Hematopoietic multipotent progenitor cell (in vitro differentiated cells): ENCODE measurements around the gene RALGPS2. TPM values are rescaled to one million over a fixed set of nuclear protein-coding genes. Genes with fewer than 3 reads are reported as not detected.

Experiments
- DNase-seq, 3 donors: peaks; one replicate each; pipeline ENCODE4 v3.0.0-alpha.2; 2011 to 2015; ENCODE audit warnings: low read depth in 2 of 3, low spot score in 2 of 3
- total RNA-seq: library from RNA; depleted of rRNA; stranded (reverse); fragments of >200 nt; gene quantifications from one replicate; pipeline ENCODE4 v1.2.3, GENCODE V29; 2012

The RALGPS2 gene
- total RNA-seq, 1 donor = 15.9 TPM

DNA sequence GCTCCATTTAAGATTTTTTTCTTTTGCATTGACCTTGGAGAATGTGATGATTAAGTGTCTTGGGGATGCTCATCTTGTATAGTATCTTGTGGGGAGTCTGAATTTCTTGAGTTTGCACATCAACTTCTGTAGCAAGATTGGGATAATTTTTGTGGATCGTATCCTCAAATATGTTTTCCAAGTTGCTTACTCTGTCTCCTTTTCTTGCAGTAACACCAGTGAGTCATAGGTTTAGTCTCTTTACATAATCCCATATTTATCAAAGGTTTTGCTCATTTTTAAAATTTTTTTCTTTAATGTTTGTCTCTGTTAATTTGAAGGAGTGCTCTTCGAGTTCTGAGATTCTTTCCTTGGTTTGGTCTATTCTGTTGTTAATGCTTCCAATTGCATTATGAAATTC is 187.6 kb downstream of the RALGPS2 start:
- no peak for DNase-seq

DNA sequence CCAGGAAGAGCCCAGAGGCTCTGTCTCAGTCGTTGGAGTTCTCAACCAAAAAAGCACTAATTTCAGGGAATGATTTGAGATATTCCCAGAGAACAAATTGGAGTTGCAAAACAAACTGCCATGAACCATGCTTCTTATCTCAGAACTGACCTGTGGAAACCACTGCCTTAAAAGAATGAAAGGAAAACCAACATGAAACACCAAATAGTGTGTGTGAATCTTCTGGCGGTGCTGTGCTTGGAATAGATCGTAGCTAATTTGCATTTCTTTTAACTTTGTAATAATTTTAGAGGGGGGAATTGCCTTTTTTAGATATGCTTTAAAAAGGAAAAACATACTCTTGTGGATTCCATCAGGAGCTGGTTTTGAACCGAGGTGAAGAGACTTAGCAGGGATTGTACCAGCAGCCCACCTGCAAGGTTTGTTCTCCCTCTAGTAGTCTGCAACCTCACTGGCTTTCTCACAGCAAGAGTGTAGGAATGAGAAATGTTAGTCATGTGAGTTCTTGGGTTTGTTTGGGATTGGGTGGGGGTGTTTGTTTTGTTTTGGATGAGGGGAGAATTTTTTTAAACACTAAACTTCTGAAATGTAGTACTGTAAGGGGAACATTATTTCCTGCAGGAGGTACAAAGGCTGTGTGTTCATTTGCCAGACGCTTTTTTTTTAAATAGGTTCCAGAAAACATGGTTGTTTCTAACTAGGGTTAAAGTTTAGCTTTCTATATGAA is 191.6 kb downstream of the RALGPS2 start:
- DNase-seq = no peak

DNA sequence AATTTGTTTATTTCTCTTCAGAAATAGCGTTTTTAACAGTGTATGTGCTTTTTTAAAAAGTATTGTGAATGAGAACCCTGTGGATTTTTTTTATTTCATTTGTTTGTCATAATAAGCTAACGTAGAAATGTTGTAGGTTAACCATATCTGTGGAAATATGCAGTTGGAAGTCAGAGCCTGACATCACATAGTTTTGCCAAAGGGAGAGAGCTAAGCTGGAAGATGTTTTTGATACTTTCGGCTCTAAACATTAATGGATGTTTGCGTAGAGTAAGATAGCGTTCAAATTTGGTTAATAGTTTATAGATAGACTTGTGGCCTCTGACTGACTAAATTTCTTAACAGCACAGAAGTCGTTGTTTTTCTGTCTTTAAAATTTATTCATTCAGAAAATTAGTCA is 193.3 kb downstream of the RALGPS2 start:
- no peak for DNase-seq

DNA sequence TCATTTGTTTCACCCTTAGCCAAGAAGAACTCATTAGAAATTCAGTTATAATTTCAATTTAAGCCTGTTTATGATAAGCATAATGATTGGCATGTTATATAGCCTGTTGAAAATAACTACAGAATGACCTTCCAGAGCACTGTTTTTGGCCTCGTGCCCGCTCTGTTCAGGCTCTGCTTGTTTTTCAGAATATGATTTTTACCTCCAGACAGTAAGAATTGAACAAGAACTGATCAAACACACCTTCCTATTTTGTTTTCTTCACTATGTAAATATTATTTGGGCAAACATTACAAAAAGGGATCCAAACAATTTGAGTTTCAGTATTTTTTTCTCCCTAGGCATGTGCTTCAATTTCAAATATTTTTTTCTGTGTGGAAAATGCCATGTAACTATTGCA is 193.9 kb downstream of the RALGPS2 start:
- no peak for DNase-seq

DNA sequence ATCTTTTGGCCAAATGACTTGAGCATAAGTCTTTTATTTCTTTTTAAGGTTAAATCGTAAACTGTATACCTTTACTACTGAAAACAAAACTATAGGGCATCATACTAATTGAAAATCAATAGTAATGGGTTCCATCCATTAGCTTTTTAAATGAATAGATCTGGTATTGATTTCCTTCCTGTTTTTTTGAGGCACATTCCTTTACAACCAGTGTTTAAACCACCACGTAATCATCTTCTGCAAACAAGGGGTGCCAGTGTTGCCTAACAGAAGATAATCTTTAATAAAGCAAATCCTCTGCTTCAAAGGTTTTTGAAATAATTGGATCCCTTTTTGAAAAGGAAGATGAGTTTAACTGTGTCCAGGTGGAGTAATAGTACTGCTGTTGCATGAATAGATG is 194.5 kb downstream of the RALGPS2 start:
- no peak for DNase-seq

DNA sequence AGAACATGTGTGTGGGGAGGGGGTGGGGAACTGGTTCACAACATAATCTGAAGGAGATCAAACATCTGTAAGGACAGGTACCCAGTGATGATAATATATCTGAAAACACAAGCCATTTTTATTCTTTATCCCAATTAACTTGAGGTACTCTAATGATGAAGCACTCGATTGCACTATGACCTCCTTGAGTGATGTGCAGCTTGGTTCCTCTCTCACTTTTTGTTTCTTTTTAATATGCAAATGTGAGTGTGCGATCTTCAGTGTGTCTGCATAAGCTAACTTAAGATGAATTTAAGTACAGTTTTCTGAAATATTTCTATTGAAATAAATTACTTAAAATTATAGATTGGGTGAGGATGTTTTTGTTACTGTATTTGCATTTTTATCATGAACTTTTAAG is 196.5 kb downstream of the RALGPS2 start:
- DNase-seq = no peak

DNA sequence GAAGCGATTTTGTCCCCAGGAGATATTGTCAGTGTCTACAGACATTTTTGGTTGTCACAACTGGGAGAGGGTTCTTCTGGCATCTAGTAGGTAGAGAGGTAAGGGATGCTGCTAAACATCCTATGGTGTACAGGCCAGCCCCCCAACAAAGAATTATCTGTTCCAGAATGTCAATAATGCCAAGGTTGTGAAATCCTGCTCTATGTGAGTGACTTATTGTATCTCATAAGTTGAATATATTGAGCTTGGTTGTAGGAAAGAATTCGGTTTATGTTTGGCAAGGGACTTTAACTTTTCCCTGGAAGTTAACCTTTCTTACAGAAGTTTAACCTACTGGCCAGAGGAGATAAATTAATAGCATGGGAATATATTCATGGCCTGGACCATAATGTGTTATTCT is 198.5 kb downstream of the RALGPS2 start:
- DNase-seq = no peak

DNA sequence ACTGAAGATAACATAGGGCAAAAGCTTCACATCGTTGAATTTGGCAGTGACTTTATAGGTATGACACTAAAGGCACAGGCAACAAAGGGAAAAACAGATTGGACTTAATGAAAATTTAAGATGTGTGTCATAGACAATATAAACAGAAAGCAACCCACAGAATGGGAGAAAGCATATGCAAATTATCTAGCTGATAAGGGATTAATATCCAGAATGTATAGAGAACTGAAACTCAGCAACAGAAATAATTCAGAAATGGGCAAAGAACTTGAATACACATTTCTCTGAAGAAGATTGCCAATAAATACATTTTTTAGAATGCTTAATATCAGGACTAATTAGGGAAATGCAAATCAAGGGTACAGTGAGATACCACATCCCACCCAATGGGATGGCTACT is 201.0 kb downstream of the RALGPS2 start:
- no peak for DNase-seq

DNA sequence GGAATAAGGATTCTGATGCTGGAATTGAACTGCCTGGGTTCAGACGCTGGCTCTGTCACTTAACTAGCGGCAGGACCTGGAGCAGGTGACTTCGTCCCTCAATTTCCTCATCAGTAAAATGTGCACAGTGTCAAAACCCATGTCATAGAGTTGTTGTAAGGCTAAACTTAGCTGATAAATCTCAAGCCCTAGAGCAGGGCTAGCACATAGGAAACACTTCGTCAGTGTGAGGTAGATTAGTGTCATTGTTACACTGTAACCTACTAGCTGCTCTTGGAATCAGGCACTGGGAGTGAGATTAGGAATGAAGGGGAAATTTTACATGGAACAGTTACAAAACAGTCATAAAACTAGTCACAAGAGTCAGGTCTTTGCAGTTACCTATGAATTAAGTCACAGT is 202.0 kb downstream of the RALGPS2 start:
- DNase-seq = no peak

DNA sequence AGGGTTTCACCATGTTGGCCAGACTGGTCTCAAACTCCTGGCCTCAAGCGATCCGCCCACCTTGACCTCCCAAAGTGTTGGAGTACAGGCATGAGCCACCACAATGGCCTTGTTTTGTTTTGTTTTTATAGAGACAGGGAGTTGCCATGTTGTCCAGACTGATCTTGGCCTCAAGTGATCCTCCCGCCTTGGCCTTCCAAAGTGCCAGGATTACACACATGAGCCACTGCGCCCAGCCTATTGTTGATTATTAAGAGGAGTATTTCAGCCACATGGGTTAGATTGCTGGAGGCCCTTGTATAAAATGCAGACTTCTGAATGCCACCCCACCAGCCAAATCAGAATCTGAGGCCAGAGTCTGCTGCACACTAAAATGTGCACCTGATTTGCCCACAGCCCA is 203.0 kb downstream of the RALGPS2 start:
- no peak for DNase-seq

DNA sequence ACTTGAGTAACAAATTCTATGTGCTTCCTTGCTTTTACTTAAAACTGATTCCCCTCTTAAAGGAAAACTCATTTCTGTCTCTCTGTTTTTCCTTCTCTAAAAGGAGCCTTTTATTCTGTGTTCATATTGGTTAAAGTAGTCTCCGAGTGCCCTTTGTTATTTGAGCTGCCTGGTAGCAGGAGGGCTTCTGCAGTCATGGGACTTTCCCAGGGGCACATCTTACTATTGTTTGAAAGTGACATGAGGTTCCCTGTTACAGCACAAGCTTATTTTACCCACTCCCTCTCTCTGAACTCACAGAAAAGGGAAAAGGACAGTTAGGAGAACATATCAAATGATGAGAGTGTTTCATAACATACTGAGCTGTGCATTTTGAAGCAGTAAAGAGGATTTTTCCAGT is 203.9 kb downstream of the RALGPS2 start:
- no peak for DNase-seq

DNA sequence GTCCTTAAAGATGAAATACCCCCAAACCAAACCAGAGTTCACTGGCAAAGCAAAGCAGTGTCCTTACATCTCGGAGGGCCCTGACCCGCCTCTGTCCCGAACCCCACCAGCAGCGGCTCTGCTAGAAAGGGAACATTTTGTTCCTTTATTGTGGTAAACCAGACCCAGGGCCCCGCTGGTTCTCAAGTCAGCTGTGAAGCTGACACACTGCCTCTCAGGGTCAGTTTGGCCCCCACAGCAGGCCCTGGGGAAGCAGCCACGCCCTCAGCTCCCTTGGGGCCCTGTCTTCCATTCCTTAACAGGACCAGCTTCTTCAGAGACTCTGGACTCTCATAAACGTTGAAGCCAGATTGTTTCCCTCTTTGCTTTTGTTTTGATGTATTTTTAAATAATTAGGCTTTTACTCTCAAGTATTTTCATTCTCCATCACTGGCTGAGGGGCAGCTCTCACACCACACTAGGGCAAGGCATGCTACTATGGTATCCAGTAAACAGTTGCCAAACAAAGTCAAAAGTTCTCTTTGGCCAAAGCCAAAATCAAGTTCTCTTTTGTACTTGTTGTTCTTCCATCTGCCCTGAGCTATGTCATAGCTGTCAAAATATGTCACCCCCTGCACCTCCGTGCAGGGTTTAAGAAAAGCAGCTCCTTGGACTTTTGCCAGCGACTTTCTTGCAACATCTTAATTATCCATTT is 207.0 kb downstream of the RALGPS2 start:
- peak in 1 of 3 donors; percentile 16 for DNase-seq

DNA sequence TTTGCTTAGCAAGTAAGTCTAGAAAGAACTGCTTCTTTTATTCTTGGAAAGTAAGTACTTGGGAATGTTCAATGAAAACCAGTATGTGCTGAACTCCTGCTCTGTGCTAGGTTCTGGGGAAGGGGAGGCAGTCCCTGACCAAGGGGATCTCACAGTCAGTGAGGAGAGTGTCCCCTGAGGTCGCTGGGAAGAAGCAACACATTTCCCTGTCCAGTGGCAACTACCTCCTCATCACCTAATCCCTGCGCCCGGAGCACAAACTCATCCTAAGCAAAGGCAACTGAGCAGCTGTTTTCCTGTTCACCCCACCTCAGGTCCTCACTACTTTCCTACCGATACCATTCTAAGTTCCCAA is 207.5 kb downstream of the RALGPS2 start:
- no peak for DNase-seq

DNA sequence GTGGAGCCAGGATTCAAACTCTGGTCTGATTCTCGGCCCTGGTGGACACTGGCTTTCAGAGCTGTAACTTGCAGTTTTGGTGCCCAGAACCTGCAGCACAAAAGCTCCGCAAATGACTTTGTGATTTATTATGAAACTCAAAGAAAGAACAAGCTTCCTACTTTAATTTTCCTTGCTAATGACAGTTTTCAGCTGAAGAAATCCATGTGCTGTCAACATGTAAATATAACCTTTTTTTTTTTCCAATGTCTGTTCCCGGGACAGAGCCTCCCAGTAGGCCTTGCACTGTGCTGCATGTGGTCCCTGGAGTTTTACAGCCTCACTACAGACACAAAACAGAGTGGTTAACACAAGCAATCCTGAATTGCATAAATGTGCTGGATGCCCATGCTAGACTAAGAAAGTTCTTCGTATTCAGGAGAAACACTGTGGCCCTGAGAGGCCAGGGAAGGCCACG is 208.1 kb downstream of the RALGPS2 start:
- no peak for DNase-seq

DNA sequence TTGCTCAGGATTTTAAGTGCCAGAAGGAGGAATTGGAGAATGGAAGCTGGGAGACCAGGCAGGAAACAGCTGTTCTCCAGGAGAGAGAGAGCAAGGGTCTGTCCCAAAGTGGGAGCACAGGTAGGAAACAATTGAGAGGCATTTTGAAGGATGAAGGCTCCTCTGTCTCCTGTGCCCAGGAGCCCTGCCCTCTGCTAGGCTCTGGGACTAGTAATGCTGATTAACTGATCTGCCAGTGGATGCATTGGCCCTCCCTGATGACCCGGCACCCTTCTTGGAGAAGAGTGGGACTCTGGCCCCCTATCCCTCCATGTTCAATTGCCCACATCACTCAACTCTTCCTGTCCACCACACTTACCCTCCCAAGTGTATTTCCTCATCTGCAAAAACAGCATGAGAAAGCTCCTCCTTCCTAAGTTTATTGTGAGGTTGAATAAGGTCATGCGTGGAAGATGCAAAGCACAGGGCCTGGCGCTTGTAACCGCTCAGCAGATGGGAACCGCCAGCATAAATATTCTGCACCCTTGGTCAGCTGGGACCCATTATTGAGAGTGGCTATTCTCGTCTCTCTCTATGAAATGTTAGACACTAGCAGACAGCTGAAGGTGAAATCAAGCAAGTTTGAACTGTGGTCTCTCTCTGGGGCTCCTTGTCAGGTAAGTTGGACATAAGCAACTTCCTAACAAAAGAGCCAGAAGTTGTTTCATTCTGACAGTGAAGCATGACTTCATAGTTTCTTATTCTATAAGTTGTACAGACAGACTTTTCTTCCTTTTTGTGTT is 208.9 kb downstream of the RALGPS2 start:
- DNase-seq = no peak

DNA sequence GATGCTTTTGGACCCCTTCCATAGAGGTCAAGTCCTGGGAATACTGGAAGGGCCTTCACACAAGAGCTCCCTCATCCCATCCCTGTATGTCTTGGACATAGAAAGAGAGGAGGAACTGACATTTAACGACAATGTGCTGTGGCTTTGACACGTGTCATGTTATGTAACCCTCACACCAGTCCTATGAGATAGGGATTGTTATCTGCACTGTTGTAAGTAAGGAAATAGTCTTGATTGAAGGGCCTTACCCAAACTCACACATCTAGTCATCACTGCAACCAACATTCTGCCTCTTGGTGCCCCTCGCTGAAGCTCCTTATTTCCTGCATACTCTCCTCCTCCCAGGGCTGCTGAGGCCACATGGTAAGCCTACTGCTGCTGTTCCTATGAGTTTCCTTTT is 209.5 kb downstream of the RALGPS2 start:
- peak in 1 of 3 donors; percentile 4 for DNase-seq

DNA sequence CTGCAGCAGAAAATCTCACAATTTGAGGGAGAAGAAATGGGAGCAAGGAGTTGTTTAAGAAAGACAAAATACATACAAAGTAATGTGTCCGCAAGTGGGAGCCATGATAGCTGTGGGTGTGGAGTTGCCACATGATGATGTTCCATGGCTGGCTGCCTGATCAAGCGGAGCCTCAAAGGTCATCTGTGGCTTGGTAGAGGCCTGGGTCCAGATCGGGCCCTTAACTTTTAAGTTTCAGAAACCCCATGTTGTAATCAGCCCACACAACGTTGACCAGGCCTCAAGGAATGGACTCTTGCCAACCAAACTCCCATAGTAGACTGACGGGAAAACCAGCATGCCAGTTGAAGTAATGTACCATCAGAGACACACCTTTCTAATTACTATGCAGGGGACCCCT is 210.6 kb downstream of the RALGPS2 start:
- DNase-seq = no peak

DNA sequence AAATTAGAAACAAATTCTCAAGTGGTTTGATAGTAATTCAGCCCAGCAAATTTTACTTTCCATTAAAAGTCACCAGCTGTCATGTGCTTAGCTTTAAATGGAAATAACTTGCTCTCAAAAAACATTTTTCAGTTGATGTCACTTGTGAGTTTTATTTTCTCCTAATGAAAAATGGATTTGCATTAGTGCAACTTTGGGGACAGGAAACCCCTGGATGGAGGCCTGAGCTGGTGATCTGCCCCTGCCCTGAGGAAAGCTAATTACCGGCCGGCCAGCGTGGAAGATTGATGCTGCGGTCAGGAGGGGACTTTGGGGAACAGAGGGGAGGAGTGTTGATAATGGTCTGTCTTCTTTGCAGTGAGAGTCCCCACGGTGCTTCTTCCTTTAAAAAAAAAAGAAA is 212.7 kb downstream of the RALGPS2 start:
- DNase-seq = no peak

DNA sequence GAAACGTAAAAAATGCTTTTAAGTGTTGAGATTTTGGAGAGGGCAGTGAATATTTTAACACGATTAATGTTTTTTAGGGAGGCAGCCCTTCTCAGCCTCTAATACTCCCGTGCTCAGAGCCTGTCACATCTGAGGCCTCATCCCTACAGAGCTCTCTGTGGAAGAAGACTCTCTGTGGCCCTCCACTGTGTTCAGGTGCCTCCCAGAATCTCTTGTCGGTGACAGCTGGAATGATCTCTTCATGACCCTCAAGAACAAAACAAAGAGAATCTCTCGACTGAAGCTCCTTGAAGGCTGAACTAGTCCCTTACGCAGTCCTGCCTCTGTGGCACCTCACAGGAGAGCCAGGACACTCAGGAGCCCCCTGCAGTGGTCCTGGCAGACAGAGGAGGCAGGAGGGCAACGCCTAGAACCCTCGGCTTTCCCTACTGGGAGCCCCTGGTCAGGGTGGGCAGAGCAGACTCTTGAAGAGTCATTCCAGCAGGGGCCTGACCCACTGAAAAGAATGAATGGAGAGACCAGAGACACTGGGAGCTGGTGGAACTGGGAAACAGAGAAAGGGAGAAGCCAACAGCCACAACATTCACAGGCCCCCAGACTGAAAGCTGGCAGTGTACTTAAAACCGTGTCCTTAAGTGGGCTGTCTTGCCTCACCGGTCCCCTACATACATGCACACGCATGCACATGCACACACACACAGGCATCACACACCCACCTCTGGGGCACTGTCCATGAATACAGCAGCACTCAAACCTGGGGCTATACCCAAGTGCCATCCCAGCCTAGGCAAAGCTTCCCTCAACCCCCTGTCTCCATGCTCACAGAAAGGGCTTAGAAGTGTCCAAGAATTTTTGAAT is 213.3 kb downstream of the RALGPS2 start:
- no peak for DNase-seq

DNA sequence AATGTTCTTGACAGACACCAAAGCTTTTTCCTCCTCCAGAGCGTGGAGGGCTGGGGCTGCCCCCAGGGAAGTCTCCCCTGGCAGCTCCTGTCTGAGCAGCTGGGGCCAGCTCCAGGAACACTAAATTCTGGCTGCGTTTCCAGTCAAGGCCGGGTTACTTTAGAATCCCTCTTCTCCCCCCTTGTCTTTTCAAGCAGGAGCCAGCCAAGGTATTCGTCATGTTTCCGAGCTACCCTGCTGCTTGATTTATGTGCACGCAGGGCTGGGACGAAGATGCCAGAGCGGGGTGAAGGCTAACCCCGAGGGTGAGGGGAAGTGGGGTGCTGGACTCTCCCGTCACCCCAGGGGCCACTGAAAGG is 213.9 kb downstream of the RALGPS2 start:
- DNase-seq = no peak
